AG10803 (cell line): ENCODE results near the gene F2R.
A peak's percentile ranks its signal among the peaks of the same experiment; 100 is the strongest.

ENCODE experiments used
- DNase-seq: peaks from one replicate; pipeline ENCODE4 v3.0.0; 2010; ENCODE audit warnings: low read depth
- H3K4me3 ChIP-seq: 2 replicates; pipeline ENCODE4 v1.5.1; 2011; ENCODE audit warnings: mild to moderate bottlenecking, low read length, control low read depth
- TF ChIP-seq, protein P1 (sequence below): conservative IDR thresholded peaks from 2 replicates; pipeline ENCODE4 v1.5.1; 2011; ENCODE audit warnings: mild to moderate bottlenecking, low read length, control low read depth, inconsistent platforms

Gene F2R

DNA sequence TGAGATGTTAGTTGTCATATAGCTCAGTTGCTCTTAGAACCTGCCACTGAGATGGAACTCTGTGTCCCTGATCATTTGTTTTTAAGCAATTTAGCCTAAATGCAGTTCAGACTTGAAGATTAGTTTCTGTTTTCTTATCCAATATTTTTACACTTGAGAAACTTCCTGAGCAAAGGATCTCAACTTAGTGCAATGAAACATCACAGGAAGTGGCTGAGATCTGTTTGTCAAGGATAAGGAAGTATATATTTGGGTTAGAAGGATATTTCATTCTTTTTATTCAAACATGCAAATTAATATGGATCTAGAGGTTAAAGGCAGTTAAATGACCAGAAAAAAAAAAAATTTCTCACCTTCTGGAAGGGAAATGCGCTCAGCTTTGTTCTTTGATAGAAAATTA lies 19.7 kb upstream of the F2R start:
- no peak for DNase-seq
- TF ChIP-seq, protein P1, sequence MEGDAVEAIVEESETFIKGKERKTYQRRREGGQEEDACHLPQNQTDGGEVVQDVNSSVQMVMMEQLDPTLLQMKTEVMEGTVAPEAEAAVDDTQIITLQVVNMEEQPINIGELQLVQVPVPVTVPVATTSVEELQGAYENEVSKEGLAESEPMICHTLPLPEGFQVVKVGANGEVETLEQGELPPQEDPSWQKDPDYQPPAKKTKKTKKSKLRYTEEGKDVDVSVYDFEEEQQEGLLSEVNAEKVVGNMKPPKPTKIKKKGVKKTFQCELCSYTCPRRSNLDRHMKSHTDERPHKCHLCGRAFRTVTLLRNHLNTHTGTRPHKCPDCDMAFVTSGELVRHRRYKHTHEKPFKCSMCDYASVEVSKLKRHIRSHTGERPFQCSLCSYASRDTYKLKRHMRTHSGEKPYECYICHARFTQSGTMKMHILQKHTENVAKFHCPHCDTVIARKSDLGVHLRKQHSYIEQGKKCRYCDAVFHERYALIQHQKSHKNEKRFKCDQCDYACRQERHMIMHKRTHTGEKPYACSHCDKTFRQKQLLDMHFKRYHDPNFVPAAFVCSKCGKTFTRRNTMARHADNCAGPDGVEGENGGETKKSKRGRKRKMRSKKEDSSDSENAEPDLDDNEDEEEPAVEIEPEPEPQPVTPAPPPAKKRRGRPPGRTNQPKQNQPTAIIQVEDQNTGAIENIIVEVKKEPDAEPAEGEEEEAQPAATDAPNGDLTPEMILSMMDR = no peak
- H3K4me3 ChIP-seq = no peak overlapping the region

DNA sequence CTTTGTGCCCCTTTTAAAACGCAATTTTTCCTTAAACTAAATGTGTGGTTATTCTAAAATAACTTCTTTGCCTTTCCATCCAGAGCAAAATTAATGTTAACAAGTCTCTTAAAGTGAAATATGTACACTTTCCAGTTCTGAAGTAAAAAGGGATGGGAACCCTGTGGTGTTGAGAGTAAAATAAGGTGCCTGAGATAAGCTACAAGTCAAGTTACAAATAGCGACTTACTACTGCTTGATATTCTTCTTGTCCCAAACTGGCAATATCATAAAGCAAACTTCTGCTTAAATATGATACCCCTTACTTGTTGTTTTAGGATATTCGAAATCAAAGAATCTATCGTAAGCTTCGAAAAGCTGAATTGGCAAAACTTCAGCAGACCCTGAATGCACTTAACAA lies 18.3 kb upstream of the F2R start:
- no peak overlapping the region for H3K4me3 ChIP-seq
- no peak for DNase-seq
- TF ChIP-seq, protein P1 = no peak

DNA sequence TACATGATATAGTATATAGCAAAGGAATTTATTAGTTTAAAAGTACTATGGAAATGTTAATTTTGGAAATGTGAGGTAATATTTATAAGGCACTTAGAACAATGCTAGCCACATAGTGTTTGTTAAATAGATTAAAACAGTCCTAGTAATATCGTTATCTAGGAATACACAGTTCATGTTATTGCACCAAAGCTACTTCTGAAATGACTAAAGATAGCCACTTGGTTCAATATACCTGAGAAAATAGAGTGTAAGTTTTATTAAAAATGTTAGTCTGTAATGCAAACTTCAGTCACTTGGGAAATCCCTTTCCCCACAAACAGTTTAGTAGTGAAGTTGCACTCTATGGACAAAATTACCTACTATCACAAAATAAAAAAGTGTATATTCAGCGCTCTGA lies 15.4 kb upstream of the F2R start:
- TF ChIP-seq, protein P1 = no peak
- no peak overlapping the region for H3K4me3 ChIP-seq
- no peak for DNase-seq

DNA sequence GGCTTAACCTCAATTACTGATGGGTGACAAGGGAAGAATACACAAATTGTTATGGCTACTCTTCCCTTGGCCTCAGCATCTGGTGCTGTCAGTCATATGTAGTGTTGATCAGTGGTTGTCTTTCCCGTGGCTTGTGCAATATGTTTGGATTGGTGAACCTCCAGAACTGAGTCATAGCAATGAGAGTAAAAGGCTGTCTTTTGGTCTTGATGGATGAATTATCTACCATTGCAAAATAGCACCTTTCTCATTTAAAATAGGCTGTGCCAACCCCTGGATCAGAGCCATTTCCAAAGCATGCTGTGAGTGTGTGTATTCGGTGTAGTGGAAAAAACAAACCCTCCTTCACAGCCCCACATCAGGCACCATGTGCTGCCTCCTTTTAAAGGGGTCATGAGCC lies 14.6 kb upstream of the F2R start:
- peak; percentile 80 for DNase-seq
- TF ChIP-seq, protein P1 = no peak
- no peak overlapping the region for H3K4me3 ChIP-seq

DNA sequence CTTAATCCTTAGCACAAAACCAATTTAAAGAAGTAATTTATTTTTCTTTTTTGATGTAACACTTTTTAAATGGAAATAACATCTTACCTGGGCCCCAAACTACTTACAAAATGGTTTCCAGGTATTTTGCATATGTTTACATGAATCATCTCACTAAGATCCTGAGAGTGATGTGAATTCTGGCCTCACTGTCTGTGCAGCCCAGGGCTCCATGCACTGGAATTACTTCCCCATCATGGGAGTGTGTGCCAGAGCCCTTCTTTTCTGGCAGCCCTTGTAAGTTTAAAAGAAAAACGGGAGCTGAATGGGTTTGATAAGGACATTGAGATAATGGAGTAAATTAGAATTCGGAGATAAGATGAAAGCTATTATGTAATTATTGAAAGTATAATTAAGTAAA lies 12.2 kb upstream of the F2R start:
- TF ChIP-seq, protein P1 = no peak
- no peak for DNase-seq
- no peak overlapping the region for H3K4me3 ChIP-seq

DNA sequence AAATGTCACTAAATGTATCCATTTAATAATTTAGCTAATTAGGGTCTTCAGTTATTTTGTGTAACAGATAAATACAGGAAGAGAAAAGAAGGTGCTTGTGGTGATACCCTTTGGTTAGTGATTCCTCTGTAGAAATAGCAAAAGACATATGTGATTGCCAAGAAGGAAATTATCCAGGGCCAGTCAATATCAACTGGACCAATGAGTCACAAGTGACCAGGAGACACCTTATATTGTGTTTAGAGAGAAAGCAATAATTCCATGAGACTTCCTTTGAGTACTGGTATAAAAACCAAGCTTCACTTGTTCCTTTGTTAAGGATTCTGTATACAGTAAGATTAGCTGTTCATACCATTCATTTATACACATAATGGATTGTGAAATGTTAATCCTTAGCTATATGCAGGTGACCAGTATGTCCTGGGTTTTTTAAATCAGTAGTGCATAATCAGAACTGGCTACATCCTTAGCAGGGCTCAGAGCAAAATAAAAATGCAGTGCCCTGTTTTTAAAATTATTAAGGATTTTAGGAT lies 11.7 kb upstream of the F2R start:
- TF ChIP-seq, protein P1 = no peak
- no peak overlapping the region for H3K4me3 ChIP-seq
- no peak for DNase-seq

DNA sequence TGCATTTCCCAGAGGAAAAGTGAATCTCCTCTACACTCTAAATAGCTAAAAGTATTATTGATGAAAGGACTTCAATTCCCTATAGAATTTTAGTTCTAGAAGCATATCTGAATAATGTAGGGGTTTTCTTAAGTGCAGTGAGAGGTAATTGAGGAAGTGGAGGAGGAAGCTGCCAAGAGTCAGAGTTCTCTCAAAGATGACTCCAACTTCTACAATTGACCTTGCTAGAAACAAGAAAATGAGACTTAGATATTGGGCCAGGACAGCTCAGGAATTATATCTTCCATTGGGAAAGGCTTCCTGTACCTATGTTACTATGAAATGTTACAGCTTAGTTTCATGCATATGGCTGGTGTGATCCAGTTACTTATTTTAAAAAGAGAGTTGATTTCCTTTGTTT lies 10.4 kb upstream of the F2R start:
- TF ChIP-seq, protein P1 = no peak
- no peak overlapping the region for H3K4me3 ChIP-seq
- DNase-seq = no peak
